ENCODE results near the gene PTBP1.

DNA sequence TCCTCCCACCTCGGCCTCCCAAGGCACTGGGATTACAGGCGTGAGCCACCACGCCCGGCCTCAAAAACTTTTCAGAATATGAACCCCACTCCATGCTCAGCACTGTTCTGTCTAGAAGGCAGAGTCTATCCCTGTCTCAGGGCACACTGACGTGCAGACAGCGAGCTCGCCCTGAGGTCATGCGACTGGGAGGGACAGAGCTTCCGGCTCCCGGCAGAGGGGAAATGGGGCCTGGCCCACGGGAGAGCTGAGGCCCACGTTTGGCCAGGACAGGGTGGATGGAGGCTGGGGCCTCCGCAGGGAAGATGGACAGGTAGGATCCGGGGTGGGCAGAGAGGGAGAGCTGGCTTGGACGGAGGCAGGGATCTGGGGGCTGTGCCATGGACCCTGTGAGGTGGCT is 27.6 kb downstream of the PTBP1 start:
- TF ChIP-seq, protein P1, sequence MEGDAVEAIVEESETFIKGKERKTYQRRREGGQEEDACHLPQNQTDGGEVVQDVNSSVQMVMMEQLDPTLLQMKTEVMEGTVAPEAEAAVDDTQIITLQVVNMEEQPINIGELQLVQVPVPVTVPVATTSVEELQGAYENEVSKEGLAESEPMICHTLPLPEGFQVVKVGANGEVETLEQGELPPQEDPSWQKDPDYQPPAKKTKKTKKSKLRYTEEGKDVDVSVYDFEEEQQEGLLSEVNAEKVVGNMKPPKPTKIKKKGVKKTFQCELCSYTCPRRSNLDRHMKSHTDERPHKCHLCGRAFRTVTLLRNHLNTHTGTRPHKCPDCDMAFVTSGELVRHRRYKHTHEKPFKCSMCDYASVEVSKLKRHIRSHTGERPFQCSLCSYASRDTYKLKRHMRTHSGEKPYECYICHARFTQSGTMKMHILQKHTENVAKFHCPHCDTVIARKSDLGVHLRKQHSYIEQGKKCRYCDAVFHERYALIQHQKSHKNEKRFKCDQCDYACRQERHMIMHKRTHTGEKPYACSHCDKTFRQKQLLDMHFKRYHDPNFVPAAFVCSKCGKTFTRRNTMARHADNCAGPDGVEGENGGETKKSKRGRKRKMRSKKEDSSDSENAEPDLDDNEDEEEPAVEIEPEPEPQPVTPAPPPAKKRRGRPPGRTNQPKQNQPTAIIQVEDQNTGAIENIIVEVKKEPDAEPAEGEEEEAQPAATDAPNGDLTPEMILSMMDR (conservative IDR thresholded peaks at IDR 0.05) = no peak
- no peak for TF ChIP-seq ZFX (IDR thresholded peaks at IDR 0.05)

Data from C4-2B (cell line).